SKM-1 (cell line): Measurements from ENCODE around the gene HIPK4.
"Not testable (repeated sequence)": the region's sequence is repeated elsewhere in the genome, so short reads cannot be mapped to it uniquely, and the experiment has no call there.

Experiments
- DNase-seq: peaks from one replicate; lab custom pipeline; 2025; ENCODE audit not compliant: unreplicated experiment; lab: John Stamatoyannopoulos, UW

Gene HIPK4

DNA sequence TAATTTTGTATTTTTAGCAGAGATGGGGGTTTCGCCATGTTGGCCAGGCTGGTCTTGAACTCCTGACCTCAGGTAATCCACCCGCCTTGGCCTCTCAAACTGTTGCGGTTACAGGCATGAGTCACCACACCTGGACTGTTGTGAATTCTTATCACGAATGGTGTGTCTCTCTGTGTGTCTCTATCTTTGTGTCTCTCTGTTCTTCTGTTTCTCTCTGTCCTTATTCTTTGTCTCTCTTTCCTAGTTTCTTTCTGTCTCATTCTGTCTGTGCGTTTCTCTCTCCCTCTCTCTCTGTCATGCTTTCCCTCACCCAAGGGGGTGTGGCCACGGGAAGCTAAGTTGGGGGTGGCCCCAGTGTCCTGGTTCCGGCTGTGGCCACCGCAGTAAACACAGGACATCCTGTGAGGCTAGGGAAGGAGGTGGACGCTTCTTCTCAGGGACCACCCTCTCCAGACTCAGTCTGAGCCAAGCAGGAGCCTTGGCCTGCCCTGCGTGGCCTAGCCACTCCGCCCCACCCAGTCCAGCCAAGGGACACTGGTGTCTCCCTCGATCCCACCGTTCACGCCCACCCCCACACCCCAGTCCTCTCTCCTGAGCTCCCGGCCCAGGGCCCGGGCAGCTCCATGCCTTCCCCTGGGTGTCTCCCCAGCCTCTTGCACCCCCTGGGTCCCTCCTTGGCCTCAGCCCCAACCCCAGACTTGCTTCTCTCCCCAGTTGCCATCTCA lies 27.1 kb upstream of the HIPK4 start:
- no peak for DNase-seq

DNA sequence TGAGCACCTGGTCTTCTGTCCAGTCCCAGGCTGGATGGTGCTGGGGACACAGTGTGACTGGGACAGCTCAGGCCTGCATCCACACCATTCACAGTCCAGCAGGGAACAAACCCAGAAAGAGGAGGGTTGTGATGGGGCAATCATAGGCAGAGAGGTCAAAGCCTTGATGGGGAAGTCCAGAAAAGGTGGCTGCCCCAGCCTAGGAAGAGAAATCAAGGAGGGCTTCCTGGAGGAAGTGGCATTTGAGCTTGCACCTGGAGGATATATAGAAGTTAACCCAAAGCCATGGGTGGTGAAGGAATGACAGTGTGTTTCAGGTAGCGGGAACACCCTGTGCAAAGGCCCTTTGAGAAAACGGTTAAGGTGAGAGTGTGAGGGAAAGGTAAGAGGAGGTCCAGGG lies 25.8 kb upstream of the HIPK4 start:
- no peak for DNase-seq

- no peak for DNase-seq
Observed at GRCh38 chr19:40414542-40415535, 24.9 kb upstream of the HIPK4 start.

DNA sequence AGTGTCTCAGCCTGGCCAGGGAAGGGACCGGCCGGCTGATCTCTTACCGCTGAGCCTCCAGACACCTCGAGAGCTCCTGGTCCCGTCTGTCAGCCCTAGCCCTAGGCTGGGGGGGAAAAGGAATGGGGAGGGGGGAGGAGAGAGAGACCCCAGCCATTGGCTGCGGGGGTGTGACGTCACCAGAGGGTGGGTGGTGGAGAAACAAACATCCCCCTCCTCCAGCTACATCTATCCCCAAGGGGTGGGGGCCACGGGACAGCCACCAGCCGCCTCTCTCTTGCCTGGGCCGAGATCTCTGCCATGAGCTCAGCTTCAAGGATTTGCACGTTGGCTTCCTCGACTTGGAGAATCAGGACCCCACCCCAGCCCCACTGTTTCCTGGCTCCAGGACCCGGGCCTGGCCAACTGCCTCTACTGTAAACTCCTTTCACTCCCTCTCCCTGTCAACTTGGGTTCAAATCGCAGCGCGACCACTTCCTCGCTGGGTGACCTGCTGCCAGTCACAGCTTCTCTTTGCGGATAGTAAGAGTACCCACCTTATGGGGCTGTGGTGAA lies 23.4 kb upstream of the HIPK4 start, which contains the start of gene PRX:
PRX (minus strand) TSS at position 88 of the 555 bp plus-strand sequence. CDS start 5,446 bp downstream, outside the sequence.
- DNase-seq = no peak

GRCh38 chr19:40412866-40413265 lies 22.9 kb upstream of the HIPK4 start:
- DNase-seq = no peak

- no peak for DNase-seq
Observed at GRCh38 chr19:40411958-40412499, 22.0 kb upstream of the HIPK4 start.

GRCh38 chr19:40411125-40411842 lies 21.3 kb upstream of the HIPK4 start:
- DNase-seq = no peak

DNA sequence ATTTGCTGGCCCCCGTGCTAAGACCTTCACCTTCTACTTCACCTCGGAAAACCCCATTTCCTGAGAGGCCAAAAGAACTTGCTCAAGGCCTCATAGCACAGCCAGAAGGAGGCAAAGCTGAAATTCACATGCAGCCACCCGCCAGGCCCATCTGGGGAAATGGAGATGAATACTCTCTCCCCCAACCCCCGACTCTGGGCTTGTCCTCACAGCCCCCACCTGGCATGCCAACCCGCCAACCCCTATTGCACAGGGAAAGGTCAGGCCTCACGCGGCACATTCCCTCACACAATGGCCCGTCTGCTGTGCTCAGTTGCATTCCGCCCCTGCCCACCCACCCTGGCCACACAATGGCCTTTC lies 20.0 kb upstream of the HIPK4 start:
- no peak for DNase-seq

DNA sequence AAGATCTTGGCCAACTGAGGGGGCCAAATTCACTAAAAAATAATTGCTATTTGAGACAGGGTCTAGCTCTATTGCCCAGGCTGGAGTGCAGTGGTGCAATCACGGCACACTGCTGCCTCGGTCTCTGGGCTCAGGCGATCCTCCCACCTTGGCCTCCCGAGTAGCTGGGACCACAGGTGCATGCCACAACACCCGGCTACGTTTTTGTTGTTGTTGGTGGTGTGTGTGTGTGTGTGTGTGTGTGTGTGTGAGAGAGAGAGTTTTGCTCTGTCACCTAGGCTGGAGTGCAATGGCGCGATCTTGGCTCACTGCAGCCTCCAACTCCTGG lies 18.6 kb upstream of the HIPK4 start:
- DNase-seq = not testable (repeated sequence)

DNA sequence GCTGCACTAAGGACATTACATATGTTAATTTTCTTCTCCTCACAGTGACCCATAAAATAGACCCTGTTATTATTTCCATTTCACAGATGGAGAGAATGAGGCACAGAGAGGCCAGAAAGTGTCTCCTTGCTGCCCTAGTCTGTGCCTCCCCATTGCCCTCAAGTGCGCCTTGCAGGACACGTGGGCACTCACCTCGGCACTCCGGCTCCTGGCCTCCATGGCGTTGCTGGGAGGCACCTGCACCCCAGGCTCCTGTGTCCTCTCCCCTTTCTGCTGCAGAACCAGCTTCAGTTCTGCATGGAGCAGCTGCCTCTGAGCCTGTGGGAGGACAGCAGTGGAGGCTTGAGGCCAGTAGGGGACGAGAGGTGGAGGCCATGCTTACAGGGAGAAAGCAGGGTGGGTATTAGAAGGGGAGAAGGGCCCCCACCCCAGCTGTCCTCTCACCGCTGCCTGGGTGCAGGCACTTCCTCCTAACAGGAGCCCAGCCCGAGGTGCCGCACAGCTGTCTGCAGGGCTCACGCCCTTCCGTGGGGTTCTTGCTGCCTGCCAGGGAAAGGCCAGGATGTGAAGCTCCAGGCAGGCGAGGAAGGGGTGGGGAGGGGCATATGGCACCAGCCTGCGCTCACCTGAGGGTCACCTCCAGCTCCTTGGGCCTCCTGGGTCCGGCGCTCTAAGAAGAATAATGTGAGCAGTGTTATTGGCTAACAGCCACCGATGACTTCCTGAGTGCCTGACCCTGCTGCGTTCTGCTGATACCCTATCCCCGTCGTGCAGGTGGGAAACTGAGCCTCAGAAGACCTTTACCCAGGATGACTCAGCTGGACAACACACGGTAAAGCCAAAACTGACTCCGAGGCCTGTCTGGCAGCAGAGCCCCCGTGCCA lies 18.0 kb upstream of the HIPK4 start:
- DNase-seq = no peak

GRCh38 chr19:40403262-40403984 lies 13.4 kb upstream of the HIPK4 start:
- peak; percentile 85 for DNase-seq

DNA sequence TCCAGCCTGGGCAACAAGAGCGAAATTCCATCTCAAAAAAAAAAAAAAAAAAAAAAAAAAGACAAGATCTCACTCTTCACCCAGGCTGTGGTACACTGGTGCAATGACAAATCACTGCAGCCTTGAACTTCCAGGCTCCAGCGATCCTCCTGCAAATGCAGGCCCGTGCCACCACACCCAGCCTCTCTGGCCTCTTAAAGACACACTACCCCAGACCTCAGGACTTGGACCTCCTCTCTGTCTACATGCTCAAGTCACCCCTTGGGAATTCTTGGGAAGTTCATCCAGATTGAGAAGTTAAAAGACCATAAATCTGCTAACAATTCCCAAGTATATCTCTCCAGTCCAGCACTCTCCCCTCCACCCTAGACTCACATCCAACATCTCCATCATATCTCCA lies 10.6 kb upstream of the HIPK4 start:
- no peak for DNase-seq

DNA sequence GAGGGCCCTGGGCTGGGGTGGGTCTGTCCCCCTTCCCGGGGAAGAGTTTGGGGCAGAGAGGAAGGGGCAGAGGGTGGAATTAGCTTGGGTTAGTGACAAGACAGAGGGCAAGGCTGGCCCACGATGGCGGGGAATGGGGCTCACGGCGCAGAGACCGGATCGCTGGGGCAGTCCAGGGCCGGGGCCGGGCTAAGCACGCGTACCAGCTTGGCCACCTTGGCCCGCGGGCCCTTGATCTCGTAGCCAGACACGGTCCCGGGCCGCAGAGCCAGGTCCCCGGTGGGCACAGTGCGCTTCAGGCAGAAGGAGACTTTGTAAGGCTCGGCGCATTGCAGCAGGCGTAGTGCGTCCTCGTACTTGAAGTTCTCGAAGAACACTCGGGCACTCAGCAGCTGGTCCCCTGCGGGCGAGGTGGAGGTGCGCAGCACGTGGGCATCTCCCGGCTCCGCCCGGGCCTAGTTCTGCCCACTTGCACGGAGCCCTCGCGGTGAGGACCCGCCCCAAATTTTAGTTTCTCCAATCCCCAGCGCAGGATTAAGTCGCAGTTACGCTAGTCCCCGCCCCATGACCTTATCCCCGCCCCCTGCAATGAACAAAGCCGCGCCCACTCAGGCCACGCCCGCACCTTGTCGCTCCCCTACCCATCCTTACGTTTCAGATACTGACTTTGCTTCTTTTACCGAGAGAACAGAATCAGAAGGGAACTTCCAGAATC lies 8.6 kb upstream of the HIPK4 start:
- DNase-seq = no peak

GRCh38 chr19:40397568-40397906 lies 7.6 kb upstream of the HIPK4 start:
- no peak for DNase-seq

GRCh38 chr19:40396886-40397567 lies 7.0 kb upstream of the HIPK4 start:
- DNase-seq = no peak

DNA sequence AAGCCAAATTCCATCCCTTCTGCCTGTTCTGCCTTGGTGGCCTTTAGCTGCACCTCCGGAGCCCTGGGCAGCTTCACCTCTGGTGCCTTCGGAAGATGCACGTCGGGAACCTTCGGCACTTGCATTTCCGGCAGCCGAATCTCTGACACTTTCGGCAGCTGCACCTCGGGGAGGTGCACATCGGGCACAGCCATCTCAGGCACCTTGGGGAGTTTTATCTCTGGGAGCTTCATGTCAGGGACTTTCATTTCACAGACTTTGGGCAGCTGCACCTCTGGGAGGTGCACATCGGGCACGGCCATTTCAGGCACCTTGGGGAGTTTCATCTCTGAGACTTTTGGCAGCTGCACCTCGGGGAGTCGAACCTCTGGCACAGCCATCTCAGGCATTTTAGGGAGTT lies 6.0 kb upstream of the HIPK4 start:
- DNase-seq = no peak

GRCh38 chr19:40394816-40395210 lies 4.8 kb upstream of the HIPK4 start:
- no peak for DNase-seq
